ENCODE results near the gene NANOS3.

The NANOS3 gene

GRCh38 chr19:13876834-13877233, at the start of gene NANOS3:
Gene NANOS3 (plus strand): TSS chr19:13877134. CDS start chr19:13877249, 115 bp downstream.
- in situ Hi-C loops (cut with HindIII; ENCODE audit: low sequenced_read_pairs) = loop anchor here (25.0 kb wide), 1 partner anchor 210 kb away; the partner anchor contains the start of genes C19orf67 and SAMD1

GRCh38 chr19:13827656-13828055, 49.3 kb upstream of the NANOS3 start:
- in situ Hi-C loops (cut with HindIII; ENCODE audit: low sequenced_read_pairs) = no loop called here

- in situ Hi-C loops (cut with HindIII; ENCODE audit: low sequenced_read_pairs) = no loop called here
These were observed 46.7 kb upstream of the NANOS3 start for GRCh38 chr19:13830114-13830740.

- in situ Hi-C loops (cut with HindIII; ENCODE audit: low sequenced_read_pairs) = no loop called here
These were observed 46.0 kb upstream of the NANOS3 start for GRCh38 chr19:13830741-13831536.

- in situ Hi-C loops (cut with HindIII; ENCODE audit: low sequenced_read_pairs) = no loop called here
These were observed 45.1 kb upstream of the NANOS3 start for GRCh38 chr19:13831537-13832467.

- in situ Hi-C loops (cut with HindIII; ENCODE audit: low sequenced_read_pairs) = no loop called here
These were observed 43.3 kb upstream of the NANOS3 start for GRCh38 chr19:13833330-13834243.

GRCh38 chr19:13834244-13835069, 42.5 kb upstream of the NANOS3 start:
- in situ Hi-C loops (cut with HindIII; ENCODE audit: low sequenced_read_pairs) = no loop called here

GRCh38 chr19:13835791-13836723, 40.9 kb upstream of the NANOS3 start:
- in situ Hi-C loops (cut with HindIII; ENCODE audit: low sequenced_read_pairs) = no loop called here

- in situ Hi-C loops (cut with HindIII; ENCODE audit: low sequenced_read_pairs) = no loop called here
These were observed 38.4 kb upstream of the NANOS3 start for GRCh38 chr19:13838435-13839129.

GRCh38 chr19:13839130-13839937, 37.6 kb upstream of the NANOS3 start:
- in situ Hi-C loops (cut with HindIII; ENCODE audit: low sequenced_read_pairs) = no loop called here

- in situ Hi-C loops (cut with HindIII; ENCODE audit: low sequenced_read_pairs) = no loop called here
These were observed 37.0 kb upstream of the NANOS3 start for GRCh38 chr19:13839938-13840304.

- in situ Hi-C loops (cut with HindIII; ENCODE audit: low sequenced_read_pairs) = no loop called here
These were observed 36.4 kb upstream of the NANOS3 start for GRCh38 chr19:13840305-13841085.

- in situ Hi-C loops (cut with HindIII; ENCODE audit: low sequenced_read_pairs) = no loop called here
These were observed 35.6 kb upstream of the NANOS3 start for GRCh38 chr19:13841086-13841961.

- in situ Hi-C loops (cut with HindIII; ENCODE audit: low sequenced_read_pairs) = no loop called here
These were observed 35.0 kb upstream of the NANOS3 start for GRCh38 chr19:13841962-13842290.

Data from DLD1 (cell line).